Tibial nerve (tissue), 4 donors: Measurements from ENCODE around the gene RBM17. TPM values are rescaled to one million over a fixed set of nuclear protein-coding genes. Genes with fewer than 3 reads are reported as not detected.

Source experiments
- DNase-seq, 2 donors: peaks; one replicate each; pipeline ENCODE4 v3.0.0-alpha.2; 2019; ENCODE audit warnings: low spot score in 2 of 2
- H3K27ac ChIP-seq, 4 donors: fragments of 200-600 bp; sonication (generic) in 3 of 4; one replicate each; pipeline ENCODE4 v1.5.1; 2017 to 2019; ENCODE audit warnings: mild to moderate bottlenecking in 1 of 4
- H3K27me3 ChIP-seq, 2 donors: fragments of 200-600 bp; sonication (generic) in 1 of 2; one replicate each; pipeline versions ENCODE4 v1.5.1 to v1.6.0; 2017 to 2019
- H3K36me3 ChIP-seq, 3 donors: fragments of 200-600 bp; sonication (generic); one replicate each; pipeline ENCODE4 v1.5.1; 2018 to 2019
- H3K4me1 ChIP-seq, 4 donors: fragments of 200-600 bp; sonication (generic) in 3 of 4; one replicate each; pipeline ENCODE4 v1.5.1; 2017 to 2019
- H3K4me3 ChIP-seq, 4 donors: fragments of 200-600 bp; sonication (generic) in 3 of 4; one replicate each; pipeline ENCODE4 v1.5.1; 2017 to 2019; ENCODE audit warnings: mild to moderate bottlenecking in 1 of 4, moderate library complexity in 1 of 4
- H3K9me3 ChIP-seq, 4 donors: fragments of 200-600 bp; sonication (generic) in 3 of 4; one replicate each; pipeline ENCODE4 v1.5.1; 2017 to 2019
- EP300 ChIP-seq, 2 donors: sonication (generic); formaldehyde crosslinking; IDR thresholded peaks; one replicate each; pipeline ENCODE4 v1.6.1; 2017; ENCODE audit warnings: antibody characterized with exemption in 2 of 2, mild to moderate bottlenecking in 1 of 2
- POLR2A ChIP-seq, 2 donors: fragments of 450-650 bp; IDR thresholded peaks; one replicate each; pipeline ENCODE4 v1.6.1; 2017; ENCODE audit warnings: antibody characterized with exemption in 2 of 2, mild to moderate bottlenecking in 2 of 2, moderate library complexity in 2 of 2
- WGBS, 2 donors: methylation state at CpG; one replicate each; pipeline ENCODE4 v1.1.5; 2018; 5-methylcytosine and 5-hydroxymethylcytosine counted together
- total RNA-seq, 4 donors: library from RNA; depleted of rRNA; stranded (reverse); fragments of >200 nt; gene quantifications; one replicate each; pipeline ENCODE4 v1.1.0, GENCODE V29; 2016
- TF ChIP-seq, protein P1 (sequence below), 5 experiments: fragments of 200-600 bp in 3 of 5; fragments of 450-650 bp in 2 of 5; sonication (generic) in 3 of 5; IDR thresholded peaks; one replicate each; pipeline ENCODE4 v1.5.1; 2016 to 2019; ENCODE audit warnings: antibody characterized with exemption in 5 of 5, mild to moderate bottlenecking in 3 of 5, moderate library complexity in 2 of 5

RBM17 gene
- total RNA-seq, 4 donors from 2014 or later = 70.6 to 109 (median 94.3) TPM

DNA sequence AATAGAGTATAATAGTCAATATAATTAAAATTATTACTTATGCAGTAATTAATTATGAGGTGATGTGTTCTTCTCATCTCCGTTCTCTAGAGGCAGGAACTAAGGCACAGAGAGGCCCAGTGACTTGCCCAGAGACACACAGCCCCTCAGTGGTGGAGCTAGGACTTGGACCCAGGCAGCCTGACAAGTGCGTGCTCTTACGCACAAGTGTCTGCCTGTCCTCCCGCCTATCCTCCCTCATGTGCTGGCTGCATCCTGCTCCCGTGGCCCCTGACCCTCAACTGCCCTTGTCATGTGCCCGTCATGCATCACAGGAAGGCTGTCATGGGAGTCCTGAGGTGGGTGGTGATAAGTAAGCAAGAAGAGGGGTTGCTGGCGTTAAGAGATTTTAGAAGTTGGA, 41.0 kb upstream of the RBM17 start:
- DNase-seq = no peak
- WGBS, 2 donors = 86 to 87% methylated on average over 7 of the region's 7 CpGs
- Histone ChIP-seq H3K9me3 (no peaks in the 10 kb centered on the region), H3K4me1 (peaks cover 0 to 39% (median 7%) of the 10 kb centered on the region in 4 donors), H3K27me3 (peaks cover 0 to 6% of the 10 kb centered on the region in 2 donors), H3K4me3 (no peak overlapping the region), H3K36me3 (no peaks in the 10 kb centered on the region), H3K27ac (no peak overlapping the region)
- TF ChIP-seq POLR2A (IDR thresholded peaks at IDR 0.05) (no peak), EP300 (IDR thresholded peaks at IDR 0.05) (no peak)
- TF ChIP-seq, protein P1, sequence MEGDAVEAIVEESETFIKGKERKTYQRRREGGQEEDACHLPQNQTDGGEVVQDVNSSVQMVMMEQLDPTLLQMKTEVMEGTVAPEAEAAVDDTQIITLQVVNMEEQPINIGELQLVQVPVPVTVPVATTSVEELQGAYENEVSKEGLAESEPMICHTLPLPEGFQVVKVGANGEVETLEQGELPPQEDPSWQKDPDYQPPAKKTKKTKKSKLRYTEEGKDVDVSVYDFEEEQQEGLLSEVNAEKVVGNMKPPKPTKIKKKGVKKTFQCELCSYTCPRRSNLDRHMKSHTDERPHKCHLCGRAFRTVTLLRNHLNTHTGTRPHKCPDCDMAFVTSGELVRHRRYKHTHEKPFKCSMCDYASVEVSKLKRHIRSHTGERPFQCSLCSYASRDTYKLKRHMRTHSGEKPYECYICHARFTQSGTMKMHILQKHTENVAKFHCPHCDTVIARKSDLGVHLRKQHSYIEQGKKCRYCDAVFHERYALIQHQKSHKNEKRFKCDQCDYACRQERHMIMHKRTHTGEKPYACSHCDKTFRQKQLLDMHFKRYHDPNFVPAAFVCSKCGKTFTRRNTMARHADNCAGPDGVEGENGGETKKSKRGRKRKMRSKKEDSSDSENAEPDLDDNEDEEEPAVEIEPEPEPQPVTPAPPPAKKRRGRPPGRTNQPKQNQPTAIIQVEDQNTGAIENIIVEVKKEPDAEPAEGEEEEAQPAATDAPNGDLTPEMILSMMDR (IDR thresholded peaks at IDR 0.05) = no peak

DNA sequence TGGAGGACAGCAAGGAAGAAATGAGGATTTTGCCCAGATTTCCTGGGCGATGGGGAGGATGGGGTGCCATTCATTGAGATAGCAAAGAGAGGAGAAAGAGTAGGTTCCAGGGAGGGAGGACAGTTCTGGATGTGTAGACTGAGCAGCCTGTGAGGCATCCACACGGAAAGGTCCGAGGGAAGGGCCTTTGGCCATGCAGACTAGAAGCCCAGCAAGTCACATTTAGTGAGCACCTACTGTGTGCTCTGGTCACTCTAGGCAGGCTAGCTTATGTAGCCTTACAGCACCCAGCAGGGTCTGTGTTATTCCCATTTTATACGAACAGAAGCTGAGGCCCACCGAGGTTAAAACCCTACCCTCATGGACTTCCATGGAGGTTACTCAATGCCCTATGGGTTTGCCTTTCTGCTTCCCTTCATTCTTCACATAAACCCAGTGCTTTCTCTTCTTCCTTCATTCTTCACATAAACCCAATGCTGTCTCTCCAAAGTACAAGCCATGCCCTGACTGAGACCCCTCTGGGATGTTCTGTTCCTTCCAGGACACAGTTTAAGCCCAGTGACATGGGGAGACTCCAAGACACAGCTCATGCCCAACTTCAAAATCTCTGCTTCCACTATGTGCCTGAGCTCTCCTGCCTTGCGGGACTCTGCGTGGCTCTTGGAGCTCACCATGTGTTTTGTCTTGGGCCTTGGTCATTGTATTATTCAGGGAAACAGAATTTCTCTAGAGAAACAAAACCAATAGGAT, 40.4 kb upstream of the RBM17 start:
- WGBS, 2 donors = 93% methylated on average over 7 of the region's 7 CpGs

DNA sequence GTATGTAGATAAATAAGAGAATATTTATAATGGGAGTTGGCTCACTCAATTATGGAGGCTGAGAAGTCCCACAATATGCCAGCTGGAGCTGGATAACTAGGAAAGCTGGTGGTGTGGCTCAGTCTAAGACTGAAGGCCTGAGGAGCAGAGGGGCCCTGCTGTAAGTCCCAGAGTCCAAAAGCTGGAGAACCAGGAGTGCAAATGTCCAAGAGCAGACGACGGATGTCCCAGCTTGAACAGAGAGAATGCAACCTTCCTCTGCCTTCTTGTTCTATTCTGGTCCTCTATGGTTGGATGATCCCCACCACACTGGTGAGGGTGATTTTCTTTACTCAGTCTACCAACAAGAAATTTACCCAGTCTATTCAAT, 39.8 kb upstream of the RBM17 start:
- no peaks in the 10 kb centered on the region for H3K36me3 ChIP-seq
- no peak overlapping the region for H3K27ac ChIP-seq
- H3K27me3 ChIP-seq = no peaks in the 10 kb centered on the region
- TF ChIP-seq EP300 (IDR thresholded peaks at IDR 0.05) (no peak), POLR2A (IDR thresholded peaks at IDR 0.05) (no peak)
- TF ChIP-seq, protein P1 (IDR thresholded peaks at IDR 0.05) = no peak
- peaks cover 0 to 51% (median 12%) of the 10 kb centered on the region in 4 donors for H3K4me1 ChIP-seq
- H3K9me3 ChIP-seq = no peaks in the 10 kb centered on the region
- 84 to 87% methylated on average over 2 of the region's 2 CpGs for WGBS, 2 donors
- H3K4me3 ChIP-seq = no peak overlapping the region
- DNase-seq = no peak

More for the DNA sequence above, 40.4 kb upstream of the RBM17 start:
- Histone ChIP-seq H3K36me3 (no peaks in the 10 kb centered on the region), H3K27me3 (no peaks in the 10 kb centered on the region), H3K4me3 (no peak overlapping the region), H3K9me3 (no peaks in the 10 kb centered on the region), H3K27ac (no peak overlapping the region), H3K4me1 (peaks cover 0 to 45% (median 10%) of the 10 kb centered on the region in 4 donors)
- TF ChIP-seq, protein P1 (IDR thresholded peaks at IDR 0.05) = no peak
- no peak for TF ChIP-seq POLR2A (IDR thresholded peaks at IDR 0.05)
- no peak for TF ChIP-seq EP300 (IDR thresholded peaks at IDR 0.05)
- no peak for DNase-seq

DNA sequence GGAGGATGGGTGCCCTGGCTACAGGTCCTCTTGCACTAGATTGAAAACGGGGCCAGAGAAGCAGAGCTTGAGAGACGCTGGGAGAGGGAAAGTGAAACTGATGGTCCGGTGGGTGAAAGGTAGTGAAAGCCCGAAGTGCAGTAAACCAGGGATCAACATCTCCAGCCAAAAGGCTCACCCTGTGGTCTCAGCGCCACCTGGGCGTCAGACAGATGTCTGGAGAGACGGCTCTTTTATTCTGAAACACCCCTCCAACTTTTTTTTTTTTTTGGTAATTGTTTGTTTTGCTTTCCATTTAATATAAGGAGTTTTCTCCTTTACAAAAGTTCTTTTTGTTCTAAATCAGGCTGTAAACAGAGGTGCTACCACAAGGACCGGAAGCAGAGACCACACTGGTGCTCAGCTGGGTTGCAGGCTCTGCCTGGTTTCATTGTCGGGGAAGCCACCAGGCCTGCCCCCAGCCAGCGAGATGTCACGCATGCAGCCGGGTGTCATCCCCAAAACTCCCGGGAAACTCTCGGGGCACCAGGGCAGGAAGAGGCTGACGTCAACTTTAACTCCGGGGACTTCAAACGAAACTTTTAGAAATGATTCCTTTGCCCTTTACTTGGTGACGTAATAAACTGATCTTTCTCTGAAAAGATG, 37.9 kb upstream of the RBM17 start:
- H3K9me3 ChIP-seq = no peaks in the 10 kb centered on the region
- no peaks in the 10 kb centered on the region for H3K36me3 ChIP-seq
- peak in 1 of 2 donors; percentile 33 for TF ChIP-seq EP300 (IDR thresholded peaks at IDR 0.05)
- TF ChIP-seq POLR2A (IDR thresholded peaks at IDR 0.05) = no peak
- TF ChIP-seq, protein P1 (IDR thresholded peaks at IDR 0.05) = peak in 3 of 5 experiments; percentile 12 to 41 (median 30)
- peak overlapping the region in 3 of 4 donors; percentile 37 to 76 (median 69) for H3K27ac ChIP-seq
- WGBS, 2 donors = 13 to 15% methylated on average over 18 of the region's 18 CpGs
- peak; percentile 29 to 54 for DNase-seq
- H3K4me1 ChIP-seq = peaks cover 0 to 47% (median 14%) of the 10 kb centered on the region in 4 donors
- peak overlapping the region; percentile 10 to 42 (median 26) for H3K4me3 ChIP-seq
- no peaks in the 10 kb centered on the region for H3K27me3 ChIP-seq
